Calu3 (cell line): ENCODE results near the gene CACNA1C. TPM values are rescaled to one million over a fixed set of nuclear protein-coding genes. Genes with fewer than 3 reads are reported as not detected.

ENCODE experiments used
- BruUV-seq: library from RNA; stranded (reverse); fragments of 400-500 nt; replicated peaks from 2 replicates; lab custom pipeline; 2021; lab: Mats Ljungman, UMichigan
- CTCF ChIA-PET: fragments of 300-600 bp; sonication (Branson Sonifier 250); formaldehyde crosslinking; loops from one replicate; lab custom pipeline; 2022; ENCODE audit warnings: antibody characterized with exemption; lab: Charles Lee
- DNase-seq: peaks from one replicate; pipeline ENCODE4 v3.0.0; 2022
- H3K27ac Mint-ChIP-seq: one replicate; pipeline ENCODE4 v1.8.0; 2022; ENCODE audit warnings: mixed read lengths; ENCODE audit not compliant: unreplicated experiment
- H3K27me3 Mint-ChIP-seq: one replicate; pipeline ENCODE4 v1.8.0; 2022; ENCODE audit warnings: mixed read lengths; ENCODE audit not compliant: unreplicated experiment
- H3K36me3 Mint-ChIP-seq: one replicate; pipeline ENCODE4 v1.8.0; 2022; ENCODE audit warnings: mild to moderate bottlenecking, moderate library complexity, mixed read lengths; ENCODE audit not compliant: insufficient read depth, unreplicated experiment
- H3K4me1 Mint-ChIP-seq: one replicate; pipeline ENCODE4 v1.8.0; 2022; ENCODE audit warnings: mild to moderate bottlenecking, low read depth, mixed read lengths; ENCODE audit not compliant: unreplicated experiment
- H3K4me3 Mint-ChIP-seq: one replicate; pipeline ENCODE4 v1.8.0; 2022; ENCODE audit warnings: mild to moderate bottlenecking, low read depth, moderate library complexity, mixed read lengths; ENCODE audit not compliant: unreplicated experiment
- H3K9me3 Mint-ChIP-seq: one replicate; pipeline ENCODE4 v1.8.0; 2022; ENCODE audit warnings: low read depth, mixed read lengths; ENCODE audit not compliant: unreplicated experiment
- intact Hi-C: fragments of 100-400 bp; cut with micrococcal nuclease; formaldehyde crosslinking; loops from one replicate; pipeline ENCODE4 v1.10.0; 2022; ENCODE audit not compliant: unreplicated experiment
- total RNA-seq: library from RNA; stranded (reverse); gene quantifications from 2 replicates; pipeline ENCODE4 v1.2.3, GENCODE V29; 2022
- TF ChIP-seq, protein P1 (sequence below): fragments of 200-600 bp; IDR thresholded peaks from one replicate; pipeline ENCODE4 v1.8.0; 2022; ENCODE audit warnings: antibody characterized with exemption; ENCODE audit not compliant: unreplicated experiment

CACNA1C gene
- total RNA-seq, 1 experiment from 2014 or later = not detected

GRCh38 chr12:2386566-2386965, 333.8 kb downstream of the CACNA1C start:
- no peaks in the 10 kb centered on the region for H3K4me1 Mint-ChIP-seq
- no peak for DNase-seq
- no peaks in the 10 kb centered on the region for H3K27me3 Mint-ChIP-seq
- intact Hi-C loops = no loop called here
- CTCF ChIA-PET = interaction anchor here (0.5 kb wide), 1 partner anchor 415 kb away, joined by 3 read pairs; no protein-coding TSS in a partner anchor
- H3K4me3 Mint-ChIP-seq = no peak overlapping the region
- H3K27ac Mint-ChIP-seq = no peak overlapping the region
- no TSS peak for BruUV-seq
- H3K9me3 Mint-ChIP-seq = no peaks in the 10 kb centered on the region
- no peaks in the 10 kb centered on the region for H3K36me3 Mint-ChIP-seq
- TF ChIP-seq, protein P1, sequence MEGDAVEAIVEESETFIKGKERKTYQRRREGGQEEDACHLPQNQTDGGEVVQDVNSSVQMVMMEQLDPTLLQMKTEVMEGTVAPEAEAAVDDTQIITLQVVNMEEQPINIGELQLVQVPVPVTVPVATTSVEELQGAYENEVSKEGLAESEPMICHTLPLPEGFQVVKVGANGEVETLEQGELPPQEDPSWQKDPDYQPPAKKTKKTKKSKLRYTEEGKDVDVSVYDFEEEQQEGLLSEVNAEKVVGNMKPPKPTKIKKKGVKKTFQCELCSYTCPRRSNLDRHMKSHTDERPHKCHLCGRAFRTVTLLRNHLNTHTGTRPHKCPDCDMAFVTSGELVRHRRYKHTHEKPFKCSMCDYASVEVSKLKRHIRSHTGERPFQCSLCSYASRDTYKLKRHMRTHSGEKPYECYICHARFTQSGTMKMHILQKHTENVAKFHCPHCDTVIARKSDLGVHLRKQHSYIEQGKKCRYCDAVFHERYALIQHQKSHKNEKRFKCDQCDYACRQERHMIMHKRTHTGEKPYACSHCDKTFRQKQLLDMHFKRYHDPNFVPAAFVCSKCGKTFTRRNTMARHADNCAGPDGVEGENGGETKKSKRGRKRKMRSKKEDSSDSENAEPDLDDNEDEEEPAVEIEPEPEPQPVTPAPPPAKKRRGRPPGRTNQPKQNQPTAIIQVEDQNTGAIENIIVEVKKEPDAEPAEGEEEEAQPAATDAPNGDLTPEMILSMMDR = no peak

DNA sequence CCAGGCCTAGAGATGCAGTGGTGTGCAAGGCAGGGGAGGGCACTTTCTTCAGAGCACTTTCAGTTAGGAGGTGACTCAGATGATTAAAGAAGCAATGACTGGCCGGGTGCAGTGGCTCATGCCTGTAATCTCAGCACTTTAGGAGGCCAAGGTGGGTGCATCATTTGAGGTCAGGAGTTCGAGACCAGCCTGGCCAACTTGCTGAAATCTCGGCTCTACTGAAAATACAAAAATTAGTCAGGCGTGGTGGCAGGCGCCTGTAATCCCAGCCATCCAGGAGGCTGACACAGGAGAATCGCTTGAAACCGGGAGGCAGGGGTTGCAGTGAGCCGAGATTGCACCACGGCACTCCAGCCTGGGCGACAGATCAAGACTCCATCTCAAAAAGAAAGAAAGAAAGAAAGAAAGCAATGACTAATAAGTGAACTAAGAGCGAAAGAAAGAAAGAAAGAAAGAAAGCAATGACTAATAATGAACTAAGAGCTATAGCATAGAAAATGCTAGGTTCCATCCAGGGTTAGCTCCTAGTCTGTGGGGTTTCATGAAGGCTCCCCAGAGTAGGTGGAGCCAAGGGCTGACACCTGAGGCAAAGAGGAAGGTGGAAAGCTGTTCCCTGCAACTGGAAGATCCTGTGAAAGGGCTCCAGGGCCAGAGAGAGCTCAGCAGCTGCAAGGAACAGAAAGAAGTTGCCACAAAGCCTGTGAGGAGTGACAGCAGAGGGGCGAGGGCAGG, 334.5 kb downstream of the CACNA1C start:
- Mint-ChIP-seq H3K4me3 (no peak overlapping the region), H3K9me3 (no peaks in the 10 kb centered on the region), H3K36me3 (no peaks in the 10 kb centered on the region), H3K27me3 (no peaks in the 10 kb centered on the region), H3K27ac (no peak overlapping the region), H3K4me1 (no peaks in the 10 kb centered on the region)
- CTCF ChIA-PET = no interaction called here
- intact Hi-C loops = no loop called here
- DNase-seq = no peak
- TF ChIP-seq, protein P1 = no peak
- BruUV-seq = no TSS peak

- Mint-ChIP-seq H3K9me3 (no peaks in the 10 kb centered on the region), H3K4me1 (no peaks in the 10 kb centered on the region), H3K36me3 (no peaks in the 10 kb centered on the region), H3K4me3 (no peak overlapping the region), H3K27me3 (no peaks in the 10 kb centered on the region), H3K27ac (no peak overlapping the region)
- intact Hi-C loops = no loop called here
- BruUV-seq = no TSS peak
- CTCF ChIA-PET = no interaction called here
- no peak for DNase-seq
- TF ChIP-seq, protein P1 = no peak
These were observed 336.4 kb downstream of the CACNA1C start for GRCh38 chr12:2389079-2389790.

GRCh38 chr12:2390133-2390532, 337.3 kb downstream of the CACNA1C start:
- H3K36me3 Mint-ChIP-seq = no peaks in the 10 kb centered on the region
- H3K4me3 Mint-ChIP-seq = no peak overlapping the region
- H3K4me1 Mint-ChIP-seq = no peaks in the 10 kb centered on the region
- BruUV-seq = no TSS peak
- no peak overlapping the region for H3K27ac Mint-ChIP-seq
- TF ChIP-seq, protein P1 = no peak
- intact Hi-C loops = no loop called here
- no peaks in the 10 kb centered on the region for H3K9me3 Mint-ChIP-seq
- CTCF ChIA-PET = no interaction called here
- no peak for DNase-seq
- no peaks in the 10 kb centered on the region for H3K27me3 Mint-ChIP-seq
